Cardiac fibroblast (primary cell): Measurements from ENCODE around the gene MRPS27.

Experiments used
- DNase-seq, 2 donors: peaks; one replicate each; pipeline versions ENCODE4 v3.0.0 to v3.0.0-alpha.2; 2010; ENCODE audit warnings: low read depth in 2 of 2
- H3K4me3 ChIP-seq, 2 donors: replicated peaks in 1 of 2; 1 replicate in 1 of 2; 2 replicates in 1 of 2; pipeline ENCODE4 v1.5.1; 2011; ENCODE audit warnings: low read depth in 2 of 2, low read length in 2 of 2, mild to moderate bottlenecking in 2 of 2, moderate library complexity in 1 of 2
- CTCF ChIP-seq: IDR thresholded peaks from one replicate; pipeline ENCODE4 v1.5.1; 2011; ENCODE audit warnings: low read depth, mild to moderate bottlenecking, low read length, inconsistent platforms

MRPS27 gene

GRCh38 chr5:72231991-72232703 is 87.9 kb downstream of the MRPS27 start:
- no peak for DNase-seq
- H3K4me3 ChIP-seq, result no peak overlapping the region
- no peak for TF ChIP-seq CTCF

- DNase-seq, result no peak
- TF ChIP-seq CTCF, result no peak
- H3K4me3 ChIP-seq, result no peak overlapping the region
Observed at GRCh38 chr5:72228960-72229359, 91.1 kb downstream of the MRPS27 start.

DNA sequence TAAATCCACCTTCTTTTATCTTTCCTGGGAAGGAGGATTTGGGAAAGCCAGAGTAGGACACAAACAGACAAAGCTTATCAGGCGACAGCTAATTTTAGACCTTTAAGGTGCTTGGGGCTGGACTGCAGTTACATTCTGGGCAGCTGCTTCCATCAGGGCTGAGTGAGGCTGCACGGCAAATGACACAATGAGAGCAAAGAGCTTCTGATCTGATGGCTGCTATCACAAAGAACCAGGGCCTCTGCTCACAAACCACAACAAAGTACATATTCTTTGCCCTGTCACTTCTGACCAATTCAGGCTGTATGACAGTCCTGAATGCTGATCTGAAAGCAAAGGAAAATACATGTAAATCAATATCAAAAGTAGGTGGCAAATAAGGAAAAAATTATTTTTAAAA is 93.1 kb downstream of the MRPS27 start:
- no peak for DNase-seq
- H3K4me3 ChIP-seq, result no peak overlapping the region
- no peak for TF ChIP-seq CTCF

DNA sequence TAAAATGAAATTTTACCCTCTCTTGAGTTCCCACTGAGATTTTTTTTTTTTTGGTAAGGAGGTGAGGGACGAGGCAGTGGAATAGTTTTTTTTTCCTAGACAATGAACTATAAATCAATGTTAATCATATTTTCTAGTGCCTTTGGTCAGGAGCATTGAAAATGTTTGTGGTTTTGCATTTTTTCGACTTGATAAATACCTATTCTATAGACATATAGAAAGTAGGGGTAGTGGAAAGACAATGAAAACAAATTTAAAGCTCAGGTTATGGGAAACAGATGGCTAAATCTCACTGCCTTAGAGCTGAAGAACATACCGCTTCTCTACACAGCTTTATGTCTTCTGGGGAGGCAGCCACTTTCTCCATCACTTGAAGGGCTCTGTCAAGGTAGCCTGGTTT is 94.3 kb downstream of the MRPS27 start:
- no peak overlapping the region for H3K4me3 ChIP-seq
- TF ChIP-seq CTCF, result no peak
- no peak for DNase-seq

- H3K4me3 ChIP-seq, result no peak overlapping the region
- TF ChIP-seq CTCF, result no peak
- peak in 1 of 2 donors; percentile 56 for DNase-seq
Observed at GRCh38 chr5:72224946-72225463, 95.0 kb downstream of the MRPS27 start.

- no peak for TF ChIP-seq CTCF
- no peak for DNase-seq
- no peak overlapping the region for H3K4me3 ChIP-seq
Observed at GRCh38 chr5:72223371-72223770, 96.7 kb downstream of the MRPS27 start.

GRCh38 chr5:72222521-72222920 is 97.5 kb downstream of the MRPS27 start:
- no peak for DNase-seq
- no peak overlapping the region for H3K4me3 ChIP-seq
- no peak for TF ChIP-seq CTCF
